Parathyroid adenoma (tissue), 2 donors: ENCODE data around the gene LRRFIP2.

Experiments used
- H2AFZ ChIP-seq: fragments of 300-600 bp; sonication (generic); one replicate; pipeline ENCODE4 v1.7.0; 2017; ENCODE audit warnings: antibody characterized with exemption, mild to moderate bottlenecking
- H3K27ac ChIP-seq: fragments of 300-600 bp; sonication (generic); one replicate; pipeline ENCODE4 v1.7.0; 2017
- H3K27me3 ChIP-seq: fragments of 300-600 bp; sonication (generic); one replicate; pipeline ENCODE4 v1.7.0; 2017; ENCODE audit warnings: low read length; ENCODE audit not compliant: control insufficient read depth, insufficient read depth
- H3K36me3 ChIP-seq: fragments of 300-600 bp; sonication (generic); one replicate; pipeline ENCODE4 v1.7.0; 2017; ENCODE audit warnings: low read length; ENCODE audit not compliant: control insufficient read depth, insufficient read depth
- H3K4me1 ChIP-seq: fragments of 300-600 bp; sonication (generic); one replicate; pipeline ENCODE4 v1.7.0; 2017; ENCODE audit warnings: control low read depth
- H3K4me2 ChIP-seq: fragments of 300-600 bp; sonication (generic); one replicate; pipeline ENCODE4 v1.7.0; 2017; ENCODE audit warnings: low read length
- H3K4me3 ChIP-seq: fragments of 300-600 bp; sonication (generic); one replicate; pipeline ENCODE4 v1.7.0; 2017; ENCODE audit warnings: low read depth, low read length
- H3K79me2 ChIP-seq: fragments of 300-600 bp; sonication (generic); one replicate; pipeline ENCODE4 v1.7.0; 2017; ENCODE audit warnings: control low read depth
- H3K9ac ChIP-seq: fragments of 300-600 bp; sonication (generic); one replicate; pipeline ENCODE4 v1.7.0; 2017; ENCODE audit warnings: mild to moderate bottlenecking
- H3K9me3 ChIP-seq: fragments of 300-600 bp; sonication (generic); one replicate; pipeline ENCODE4 v1.7.0; 2017; ENCODE audit warnings: low read length; ENCODE audit not compliant: control insufficient read depth
- TF ChIP-seq, protein P1 (sequence below): fragments of 300-600 bp; sonication (generic); IDR thresholded peaks from one replicate; pipeline ENCODE4 v1.7.0; 2017; ENCODE audit warnings: antibody characterized with exemption, mild to moderate bottlenecking
- donor health status: primary hyperparathyroidism.

Gene LRRFIP2

DNA sequence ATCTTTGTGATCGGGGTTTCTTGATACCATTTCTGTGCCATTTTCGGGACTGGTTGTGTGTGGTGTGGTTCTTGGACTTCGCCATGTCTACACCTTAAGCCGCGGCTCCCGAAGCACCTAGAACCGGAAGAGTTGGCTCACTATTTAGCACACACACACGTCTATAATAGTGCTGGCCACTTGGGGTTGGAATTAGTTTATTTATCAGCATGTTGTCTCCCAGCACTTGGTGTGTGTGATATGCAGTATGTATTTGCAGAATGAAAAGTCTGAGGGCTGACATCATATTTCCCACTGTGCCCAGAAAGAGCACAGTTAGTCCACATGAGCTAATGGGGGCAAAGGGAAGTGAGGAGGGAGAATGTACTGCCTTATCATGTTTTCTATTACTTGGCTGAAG lies 157.5 kb downstream of the LRRFIP2 start:
- Histone ChIP-seq H3K4me2 (no peak overlapping the region), H3K4me1 (no peaks in the 10 kb centered on the region), H2AFZ (no peak overlapping the region), H3K79me2 (no peaks in the 10 kb centered on the region), H3K9me3 (no peaks in the 10 kb centered on the region), H3K4me3 (no peak overlapping the region), H3K27me3 (no peaks in the 10 kb centered on the region), H3K27ac (no peak overlapping the region), H3K36me3 (no peaks in the 10 kb centered on the region), H3K9ac (no peak overlapping the region)
- TF ChIP-seq, protein P1, sequence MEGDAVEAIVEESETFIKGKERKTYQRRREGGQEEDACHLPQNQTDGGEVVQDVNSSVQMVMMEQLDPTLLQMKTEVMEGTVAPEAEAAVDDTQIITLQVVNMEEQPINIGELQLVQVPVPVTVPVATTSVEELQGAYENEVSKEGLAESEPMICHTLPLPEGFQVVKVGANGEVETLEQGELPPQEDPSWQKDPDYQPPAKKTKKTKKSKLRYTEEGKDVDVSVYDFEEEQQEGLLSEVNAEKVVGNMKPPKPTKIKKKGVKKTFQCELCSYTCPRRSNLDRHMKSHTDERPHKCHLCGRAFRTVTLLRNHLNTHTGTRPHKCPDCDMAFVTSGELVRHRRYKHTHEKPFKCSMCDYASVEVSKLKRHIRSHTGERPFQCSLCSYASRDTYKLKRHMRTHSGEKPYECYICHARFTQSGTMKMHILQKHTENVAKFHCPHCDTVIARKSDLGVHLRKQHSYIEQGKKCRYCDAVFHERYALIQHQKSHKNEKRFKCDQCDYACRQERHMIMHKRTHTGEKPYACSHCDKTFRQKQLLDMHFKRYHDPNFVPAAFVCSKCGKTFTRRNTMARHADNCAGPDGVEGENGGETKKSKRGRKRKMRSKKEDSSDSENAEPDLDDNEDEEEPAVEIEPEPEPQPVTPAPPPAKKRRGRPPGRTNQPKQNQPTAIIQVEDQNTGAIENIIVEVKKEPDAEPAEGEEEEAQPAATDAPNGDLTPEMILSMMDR, result no peak

GRCh38 chr3:37015642-37016041 lies 158.7 kb downstream of the LRRFIP2 start:
- Histone ChIP-seq H3K9ac (no peak overlapping the region), H3K4me1 (no peaks in the 10 kb centered on the region), H3K4me2 (no peak overlapping the region), H3K79me2 (no peaks in the 10 kb centered on the region), H3K27me3 (no peaks in the 10 kb centered on the region), H3K9me3 (no peaks in the 10 kb centered on the region), H3K27ac (no peak overlapping the region), H2AFZ (no peak overlapping the region), H3K36me3 (no peaks in the 10 kb centered on the region), H3K4me3 (no peak overlapping the region)
- TF ChIP-seq, protein P1, result no peak

GRCh38 chr3:37014620-37015019 lies 159.8 kb downstream of the LRRFIP2 start:
- Histone ChIP-seq H3K27ac (no peak overlapping the region), H2AFZ (no peak overlapping the region), H3K27me3 (no peaks in the 10 kb centered on the region), H3K4me3 (no peak overlapping the region), H3K9me3 (no peaks in the 10 kb centered on the region), H3K4me2 (no peak overlapping the region), H3K4me1 (no peaks in the 10 kb centered on the region), H3K36me3 (no peaks in the 10 kb centered on the region), H3K9ac (no peak overlapping the region), H3K79me2 (no peaks in the 10 kb centered on the region)
- TF ChIP-seq, protein P1, result no peak
